NCI-H446 treated with DMSO at 0.1 percent for 48 hours (cell line): ENCODE results near the gene ADGRD1.

Source experiments
- DNase-seq: peaks from one replicate; lab custom pipeline; 2025; lab: John Stamatoyannopoulos, UW

ADGRD1 gene

DNA sequence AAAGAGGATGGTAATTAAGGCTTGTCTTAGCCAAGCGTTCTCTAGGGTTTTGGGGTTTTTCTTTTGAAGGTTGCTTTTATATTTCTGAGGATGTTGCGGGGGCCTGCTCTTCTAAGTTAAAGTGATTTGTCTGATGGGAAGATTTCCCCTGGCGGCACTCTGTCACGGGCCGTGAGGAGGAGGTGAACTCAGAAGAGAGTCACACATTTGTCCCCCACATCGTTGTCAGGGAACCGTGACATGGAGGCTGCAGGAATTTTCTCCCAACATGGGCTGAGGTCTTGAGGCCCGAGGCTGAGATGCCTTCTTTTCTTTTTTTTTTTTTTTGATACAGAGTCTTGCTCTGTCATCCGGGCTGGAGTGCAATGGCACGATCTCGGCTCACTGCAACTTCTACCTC lies 71.5 kb downstream of the ADGRD1 start:
- DNase-seq = no peak

DNA sequence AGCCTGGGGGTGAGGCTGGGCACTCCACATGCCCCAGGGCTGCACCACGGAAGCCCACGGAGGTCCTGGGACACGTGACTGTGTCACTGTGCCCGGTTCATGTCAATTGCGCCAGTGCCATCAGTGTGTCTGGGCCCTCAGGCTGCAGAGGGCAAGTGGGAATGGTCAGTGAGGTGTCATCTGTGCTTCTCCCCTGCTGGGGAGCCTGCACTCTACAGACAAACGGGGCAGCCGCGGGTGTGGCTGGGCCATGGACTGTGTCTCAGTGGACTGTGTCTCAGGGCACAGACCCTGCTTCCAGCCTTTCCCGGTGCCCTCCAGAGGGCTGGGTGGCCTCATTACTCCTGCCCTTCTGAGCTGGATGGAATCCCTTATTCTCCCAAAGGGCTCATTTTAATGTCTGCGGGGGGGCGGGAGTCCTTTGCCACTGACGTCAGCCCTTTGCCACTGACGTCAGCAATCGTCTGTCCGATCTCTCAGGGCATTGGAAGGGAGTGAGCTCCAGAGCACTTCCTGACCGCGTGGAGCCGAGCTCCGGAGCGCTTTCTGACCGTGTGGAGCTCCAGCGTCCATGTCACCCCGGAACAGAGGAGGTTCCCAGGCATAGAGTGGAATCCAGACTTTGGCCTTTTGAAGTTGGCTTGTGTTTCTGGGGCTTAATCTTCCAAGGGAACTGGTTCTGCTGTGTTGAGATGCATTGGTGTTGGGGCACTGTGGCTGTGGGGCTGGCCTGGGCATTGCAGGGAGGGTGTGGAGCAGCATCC lies 72.4 kb downstream of the ADGRD1 start:
- DNase-seq = no peak

DNA sequence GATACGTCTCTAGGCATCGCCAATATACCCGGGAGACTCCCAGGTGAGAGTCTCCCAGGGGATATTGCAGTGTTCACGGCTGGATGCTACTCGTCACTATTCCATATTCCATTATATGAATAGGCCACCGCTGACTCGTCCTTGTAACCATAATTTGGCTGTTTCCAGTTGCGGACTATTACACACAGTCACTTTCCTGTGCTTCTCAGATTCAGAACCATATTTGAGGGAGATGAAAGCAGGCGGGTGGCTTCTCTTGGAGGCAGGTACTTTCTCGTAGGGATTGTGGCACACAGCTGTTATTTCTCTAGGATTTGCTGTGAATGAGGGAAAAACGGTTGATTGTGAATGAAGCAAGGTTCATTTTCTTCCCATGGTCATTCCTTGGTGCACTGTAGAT lies 73.0 kb downstream of the ADGRD1 start:
- DNase-seq = no peak

DNA sequence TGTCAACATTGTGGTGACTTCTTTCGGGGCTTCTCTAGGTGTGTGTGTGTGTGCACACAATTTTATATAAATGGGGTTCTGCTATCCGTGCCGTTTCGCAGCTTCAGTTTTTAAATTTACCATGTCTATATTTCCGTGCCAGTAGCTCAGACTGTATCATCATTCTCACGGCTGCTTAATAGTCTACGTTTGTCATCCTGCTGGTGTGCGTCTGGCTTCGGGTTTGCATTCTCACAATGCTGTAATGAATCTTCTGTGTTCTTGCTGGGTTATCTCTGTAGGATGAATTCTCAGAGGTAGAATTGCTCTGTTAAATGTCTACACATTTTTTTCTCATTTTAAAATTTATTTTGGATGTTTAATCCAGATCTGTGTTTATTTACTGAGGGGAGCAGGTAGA lies 73.6 kb downstream of the ADGRD1 start:
- DNase-seq = no peak

DNA sequence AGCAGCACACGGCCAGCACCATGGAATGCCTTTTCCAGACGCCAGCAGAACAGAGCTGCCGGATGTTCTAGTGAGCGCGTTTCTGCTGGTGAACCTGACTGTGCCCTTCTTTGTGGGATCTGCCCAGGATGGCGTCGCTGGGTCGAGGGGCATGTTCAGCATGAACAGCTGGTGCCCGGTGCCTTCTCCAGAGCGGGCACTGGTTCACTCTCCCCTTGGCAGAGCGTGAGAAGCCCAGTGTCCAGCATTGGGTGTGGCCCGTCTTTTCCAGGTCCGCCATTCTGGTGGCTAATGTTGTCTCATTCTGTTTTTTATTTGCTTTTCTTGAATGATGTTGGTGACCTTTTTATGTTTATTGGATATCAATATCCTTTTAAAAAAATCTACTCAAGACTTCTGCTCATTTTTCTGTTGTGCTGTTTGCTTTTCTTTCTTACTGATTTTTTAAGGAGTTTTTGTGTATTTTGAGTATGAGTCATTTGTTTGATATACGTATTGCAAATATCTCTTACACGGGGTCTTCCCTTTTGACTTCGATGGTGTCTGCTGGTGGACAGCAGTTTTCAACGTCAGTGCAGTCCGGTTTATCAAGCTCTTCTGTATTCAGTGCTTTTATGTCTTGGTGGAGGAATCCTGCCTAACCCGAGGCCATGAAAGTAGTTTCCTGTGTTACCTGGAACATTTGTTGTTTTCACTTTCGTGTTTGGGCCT lies 74.3 kb downstream of the ADGRD1 start:
- DNase-seq = no peak

DNA sequence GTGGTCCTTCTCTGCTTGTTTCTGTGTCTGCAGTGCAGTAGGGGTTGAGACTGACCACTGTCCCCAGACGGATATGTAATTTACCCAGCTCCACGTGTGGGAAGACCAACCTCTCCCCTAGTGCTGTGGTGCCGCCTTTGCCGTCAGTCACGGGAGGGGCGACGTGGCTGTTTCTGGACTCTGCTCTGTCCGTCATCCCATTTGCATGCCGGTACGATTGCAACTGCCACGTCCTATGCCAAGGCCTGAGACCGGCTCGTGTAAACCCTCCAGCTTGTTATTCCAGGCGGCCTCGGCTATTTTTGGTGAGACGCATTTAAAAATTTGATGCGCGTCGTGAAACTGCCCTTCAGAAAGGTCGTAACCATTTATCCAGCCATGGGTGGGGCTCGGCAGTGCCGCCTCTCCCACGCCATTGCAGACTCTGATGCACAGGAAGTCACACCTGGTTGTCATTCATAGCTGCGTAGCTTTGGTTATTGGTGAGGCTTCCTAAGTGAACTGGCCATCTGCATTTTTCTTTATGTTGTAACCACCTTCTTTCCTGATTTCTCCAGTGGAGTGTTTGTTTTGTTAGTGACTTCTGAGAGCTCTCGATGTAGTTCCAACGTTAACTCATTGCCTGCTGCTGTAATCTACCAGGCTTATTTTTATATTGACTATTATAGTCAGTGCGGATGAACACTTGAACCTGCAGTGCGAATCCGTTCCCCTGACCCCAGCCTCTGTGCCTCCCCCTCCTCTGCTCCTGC lies 75.1 kb downstream of the ADGRD1 start:
- DNase-seq = no peak

DNA sequence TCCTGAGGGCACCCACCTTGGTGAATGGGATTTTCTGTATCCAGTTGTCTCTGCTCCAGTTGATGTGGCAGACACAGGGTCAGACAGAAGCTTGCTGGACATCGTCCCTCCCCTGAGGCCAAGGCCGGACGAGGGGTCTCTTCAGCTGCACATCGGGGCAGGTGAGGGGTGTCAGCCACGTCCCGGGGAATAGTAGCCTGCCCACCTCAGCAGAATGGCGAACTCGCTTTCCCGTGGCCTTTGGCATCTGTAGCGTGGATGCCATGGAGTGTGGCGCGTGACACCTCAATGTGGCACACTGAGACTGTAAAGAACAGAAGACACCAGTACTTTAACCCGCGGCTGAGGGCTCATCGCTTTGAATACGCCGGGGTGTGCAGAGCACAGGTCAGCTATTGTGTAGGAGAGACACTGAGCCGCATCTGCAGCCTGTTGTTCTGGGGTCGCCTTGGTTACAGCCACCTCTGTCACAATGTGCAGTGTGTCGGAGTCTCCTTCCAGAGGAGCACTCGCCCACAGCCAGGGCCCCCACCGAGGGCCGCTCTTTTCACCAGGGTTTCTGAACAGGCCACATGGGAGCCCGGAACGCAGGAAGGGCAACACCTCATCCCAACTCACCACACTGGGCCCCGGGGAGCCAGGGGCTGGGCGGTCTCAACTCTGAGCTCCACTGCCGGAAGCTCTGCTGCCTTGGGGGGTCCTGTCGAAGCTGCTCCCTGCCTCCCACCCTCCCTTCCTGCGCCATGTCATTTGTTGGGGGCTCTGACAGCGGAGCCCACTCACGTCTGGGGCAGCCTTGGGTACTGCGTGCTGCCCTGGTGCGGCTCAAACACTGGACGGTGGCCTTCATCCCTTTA lies 77.0 kb downstream of the ADGRD1 start:
- DNase-seq = no peak

DNA sequence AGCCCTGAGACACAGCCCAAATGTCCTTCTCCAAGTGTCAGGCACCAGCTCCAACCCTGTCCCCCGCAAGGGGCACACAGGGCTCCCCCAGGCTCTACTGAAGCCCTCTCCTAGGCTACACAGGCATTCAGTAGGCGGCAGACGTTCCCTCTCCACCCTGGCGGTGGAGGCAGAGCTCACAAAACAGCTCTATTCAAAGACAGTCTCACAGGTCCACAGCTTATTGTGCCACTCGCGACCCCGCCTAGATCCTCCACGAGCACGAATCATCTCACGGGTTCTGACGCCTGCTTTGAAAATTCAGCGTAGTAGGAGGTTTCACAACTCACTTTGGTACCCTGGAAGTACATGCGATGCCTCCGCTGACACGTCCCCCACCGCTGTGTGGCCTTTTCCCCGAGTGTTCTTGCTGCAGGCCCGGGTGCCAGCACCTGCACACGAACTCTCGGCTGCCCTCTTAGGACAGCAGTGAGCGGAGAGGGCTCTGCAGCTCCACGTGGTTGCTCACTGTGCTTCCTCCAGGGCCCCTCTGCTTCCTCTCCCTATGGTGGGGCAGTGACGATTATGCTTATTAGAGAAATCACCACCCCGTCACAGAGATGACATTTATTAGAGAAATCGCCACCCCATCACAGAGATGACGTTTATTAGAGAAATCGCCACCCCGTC lies 78.5 kb downstream of the ADGRD1 start:
- DNase-seq = no peak

DNA sequence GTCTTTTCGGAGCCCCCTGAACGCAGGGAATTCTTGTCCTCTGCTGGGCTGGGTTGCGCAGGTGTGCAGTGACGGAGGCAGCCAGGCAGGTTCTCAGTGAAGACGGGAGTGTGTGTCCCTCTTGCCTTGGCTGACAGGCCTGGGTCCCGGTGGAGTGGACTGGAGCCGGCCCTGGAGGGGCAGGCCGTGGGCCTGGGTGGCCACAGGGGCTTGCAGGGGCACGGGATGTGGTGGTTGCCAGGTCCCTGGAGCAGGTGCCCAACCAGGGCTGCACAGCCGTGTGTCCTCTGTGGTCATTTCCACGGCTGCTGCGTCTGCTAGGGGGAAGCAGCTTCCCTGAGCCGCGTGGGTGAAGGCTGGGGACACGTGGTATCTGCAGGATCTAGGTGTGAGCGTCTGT lies 79.8 kb downstream of the ADGRD1 start:
- no peak for DNase-seq

DNA sequence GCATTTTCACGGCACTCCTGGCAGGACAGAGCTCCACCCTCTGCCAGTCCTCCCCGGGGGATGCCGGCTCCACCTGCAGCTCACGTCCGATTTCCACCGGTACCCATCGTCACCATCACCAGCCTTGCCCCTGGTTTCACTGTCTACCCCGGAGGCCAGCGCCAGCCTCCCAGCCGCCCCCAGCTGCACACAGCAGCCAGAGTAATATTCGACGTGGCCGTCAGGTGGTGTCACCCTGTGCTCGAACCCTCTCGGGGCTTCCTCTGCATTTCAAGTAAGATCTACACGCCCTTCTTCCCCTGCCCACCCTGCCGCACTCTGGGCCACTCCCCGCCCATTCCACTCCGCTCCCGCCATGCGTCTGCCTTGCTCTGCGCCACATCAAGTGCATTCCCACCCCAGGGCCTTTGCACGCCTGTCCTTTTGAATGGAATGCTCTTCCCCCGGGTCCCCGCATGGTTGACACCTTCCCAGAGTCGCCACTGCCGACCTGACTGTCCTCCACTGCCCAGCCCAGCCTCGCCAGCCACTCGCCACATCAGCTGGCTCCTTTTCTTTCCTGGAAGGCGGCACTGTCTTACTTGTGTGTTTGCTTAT lies 80.3 kb downstream of the ADGRD1 start:
- no peak for DNase-seq

DNA sequence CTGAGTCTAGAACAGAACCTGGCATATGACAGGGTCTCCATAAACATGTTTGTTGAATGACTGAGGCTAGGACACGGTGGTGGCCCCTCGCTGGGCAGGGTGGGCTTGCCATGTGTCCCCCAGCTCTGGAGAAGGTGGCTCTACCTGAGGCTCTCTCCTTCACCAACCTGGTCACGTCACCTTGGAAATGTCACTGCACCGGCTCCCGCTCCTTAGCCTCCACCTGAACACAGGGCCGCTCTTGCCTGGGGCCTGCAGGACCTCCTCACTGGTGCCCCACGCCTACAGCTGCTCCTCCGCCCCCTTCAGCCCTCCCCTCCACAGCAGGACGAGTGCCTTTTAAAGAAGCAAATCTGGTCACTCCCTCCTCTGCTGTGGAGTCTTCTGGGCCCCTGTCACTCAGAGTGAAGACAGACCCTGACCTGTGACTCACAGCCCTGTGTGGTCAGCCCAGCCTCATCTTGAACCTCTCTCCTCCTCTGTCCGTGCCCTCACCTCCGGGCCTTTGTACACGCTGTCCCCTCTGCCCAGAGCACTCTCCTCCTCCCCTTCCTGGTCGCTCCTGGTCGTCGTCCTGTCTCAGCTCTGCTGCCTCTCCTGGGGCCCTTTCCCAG lies 81.0 kb downstream of the ADGRD1 start:
- no peak for DNase-seq

DNA sequence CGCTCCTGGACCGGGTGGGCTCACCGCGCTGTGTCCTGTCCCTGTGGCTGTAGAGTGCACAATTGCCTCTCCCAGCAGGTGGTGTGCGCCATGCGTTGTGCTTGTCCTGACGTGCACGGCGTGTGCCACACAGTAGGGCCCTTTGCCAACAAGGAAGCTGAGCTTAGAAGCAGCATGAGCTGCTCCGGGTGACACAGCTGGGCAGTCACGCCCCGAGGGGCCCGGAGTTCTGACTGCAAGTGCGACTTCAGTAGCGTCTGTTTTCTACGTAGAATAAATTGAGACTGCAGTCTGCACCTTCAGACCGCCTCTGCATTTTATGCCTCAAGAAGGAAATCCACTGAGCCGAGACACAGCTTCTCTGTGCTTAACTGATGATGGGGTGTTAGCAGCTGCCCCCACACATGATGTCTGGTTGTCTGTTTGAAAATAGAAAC lies 81.6 kb downstream of the ADGRD1 start:
- DNase-seq = no peak

DNA sequence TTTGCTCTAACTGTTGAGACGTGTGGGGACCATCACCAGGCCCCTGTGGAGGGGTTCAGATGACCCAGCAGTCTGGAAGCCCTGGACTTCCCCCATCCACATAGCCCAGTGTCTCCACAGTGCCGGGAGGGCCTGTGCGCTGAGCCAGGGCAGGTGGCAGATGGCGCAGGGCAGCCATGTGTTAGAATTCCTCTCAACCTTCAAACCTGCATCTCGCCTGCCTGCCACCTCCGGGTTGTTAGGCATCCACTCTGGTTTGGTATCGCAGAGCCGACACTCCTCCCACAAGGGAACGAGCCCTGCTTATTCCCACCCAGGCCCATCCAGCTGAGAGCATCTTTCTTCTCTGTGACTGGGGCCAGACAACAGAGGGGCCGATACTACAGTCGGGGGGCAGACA lies 84.5 kb downstream of the ADGRD1 start:
- DNase-seq = no peak

DNA sequence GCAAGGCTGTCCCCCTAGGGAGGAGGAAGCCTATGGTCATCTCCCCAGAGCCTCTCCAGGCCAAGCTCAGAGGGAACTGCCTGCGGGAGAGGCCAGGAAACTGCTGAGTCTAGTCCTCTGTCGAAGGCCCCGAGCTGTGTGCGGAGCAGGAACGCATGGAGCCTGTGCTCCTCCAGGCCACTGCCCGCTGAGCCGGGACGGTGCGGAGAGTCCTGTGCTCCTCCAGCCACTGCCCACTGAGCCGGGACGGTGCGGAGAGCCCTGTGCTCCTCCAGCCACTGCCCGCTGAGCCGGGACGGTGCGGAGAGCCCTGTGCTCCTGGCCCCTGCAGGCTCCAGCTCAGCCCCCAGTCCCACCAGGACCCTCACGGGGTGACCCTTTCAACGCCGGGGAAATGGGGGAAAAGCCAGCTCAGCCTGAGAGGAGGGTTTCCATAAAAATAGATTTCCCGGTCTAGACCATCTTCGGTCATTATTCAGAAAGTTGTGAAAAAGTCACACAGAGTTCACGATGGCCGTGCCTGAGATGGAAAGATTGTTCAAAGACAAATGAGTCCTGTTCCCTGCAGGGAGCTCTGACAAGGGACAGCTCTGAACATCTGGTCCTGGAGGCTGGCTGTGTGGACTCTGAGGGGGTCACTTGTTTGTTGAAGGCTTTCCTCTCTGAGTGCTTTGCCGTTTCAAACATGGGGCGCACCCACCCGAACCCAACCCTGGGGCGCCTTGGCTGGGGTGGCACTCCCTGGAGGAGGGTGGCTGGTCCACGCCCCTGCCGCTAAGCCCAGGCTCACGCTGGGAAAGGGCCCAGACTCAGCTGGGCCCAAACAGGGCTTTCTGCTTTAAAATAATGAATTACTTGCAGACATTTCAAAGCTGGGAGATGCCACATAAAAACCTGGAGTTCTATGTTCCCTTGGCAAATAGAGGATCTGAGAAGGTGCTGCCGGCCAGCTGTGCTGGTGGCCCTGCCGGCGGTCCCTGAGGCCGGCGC lies 85.5 kb downstream of the ADGRD1 start:
- DNase-seq = no peak

DNA sequence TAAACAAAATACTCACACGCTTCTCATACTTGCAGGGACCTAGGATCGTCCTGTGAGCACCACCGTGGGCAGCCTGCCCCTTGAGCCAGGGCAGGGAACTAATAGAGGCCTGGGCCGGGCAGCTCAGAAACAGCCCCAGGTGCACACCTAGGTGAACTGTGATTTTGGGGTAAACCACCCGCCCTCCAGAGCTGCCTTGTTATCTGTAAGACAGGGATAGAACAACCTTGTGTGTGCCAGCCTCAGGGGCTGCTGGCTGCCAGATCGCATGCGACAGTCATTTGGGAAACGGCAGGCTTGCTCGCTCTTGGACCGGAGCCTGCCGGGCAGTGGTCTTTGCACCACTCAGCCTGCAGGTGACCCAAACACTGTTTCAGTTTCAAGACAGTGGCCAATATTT lies 86.8 kb downstream of the ADGRD1 start:
- DNase-seq = no peak

DNA sequence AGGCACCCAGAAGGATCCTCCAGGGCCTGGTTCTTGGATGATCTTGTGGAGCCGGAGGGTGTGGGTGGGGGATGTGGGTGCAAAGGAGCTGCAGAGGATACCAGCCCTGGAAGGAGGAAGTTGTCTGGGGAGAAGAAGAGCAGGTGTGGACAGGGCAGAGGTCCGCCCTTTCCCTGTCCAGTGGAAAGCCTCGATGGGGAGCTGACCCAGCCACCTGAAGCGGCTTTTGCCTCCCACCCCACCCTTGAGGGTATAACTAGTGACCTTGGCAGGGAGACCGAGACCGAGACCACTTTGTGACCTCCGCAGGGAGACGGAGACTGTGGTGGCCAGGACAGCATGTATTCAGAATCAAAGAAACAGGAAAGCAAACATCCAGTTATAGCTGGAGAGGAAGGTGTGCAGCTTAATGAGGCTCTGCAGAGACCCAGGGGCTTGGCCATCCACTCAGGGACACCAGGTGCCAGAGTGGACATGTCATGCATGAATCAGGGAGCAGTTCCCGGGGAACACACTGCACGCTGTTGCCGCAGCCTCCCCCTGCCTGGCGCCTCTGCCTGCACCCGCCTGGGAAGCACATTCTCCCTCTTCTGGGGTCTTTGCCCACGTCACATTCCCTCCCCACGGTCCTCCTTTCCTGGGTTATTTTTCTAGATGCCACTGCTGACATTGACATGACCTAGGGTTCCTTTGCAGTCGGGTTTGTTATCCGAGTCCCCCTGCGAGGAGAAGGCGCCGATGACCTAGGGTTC lies 87.7 kb downstream of the ADGRD1 start:
- DNase-seq = no peak

DNA sequence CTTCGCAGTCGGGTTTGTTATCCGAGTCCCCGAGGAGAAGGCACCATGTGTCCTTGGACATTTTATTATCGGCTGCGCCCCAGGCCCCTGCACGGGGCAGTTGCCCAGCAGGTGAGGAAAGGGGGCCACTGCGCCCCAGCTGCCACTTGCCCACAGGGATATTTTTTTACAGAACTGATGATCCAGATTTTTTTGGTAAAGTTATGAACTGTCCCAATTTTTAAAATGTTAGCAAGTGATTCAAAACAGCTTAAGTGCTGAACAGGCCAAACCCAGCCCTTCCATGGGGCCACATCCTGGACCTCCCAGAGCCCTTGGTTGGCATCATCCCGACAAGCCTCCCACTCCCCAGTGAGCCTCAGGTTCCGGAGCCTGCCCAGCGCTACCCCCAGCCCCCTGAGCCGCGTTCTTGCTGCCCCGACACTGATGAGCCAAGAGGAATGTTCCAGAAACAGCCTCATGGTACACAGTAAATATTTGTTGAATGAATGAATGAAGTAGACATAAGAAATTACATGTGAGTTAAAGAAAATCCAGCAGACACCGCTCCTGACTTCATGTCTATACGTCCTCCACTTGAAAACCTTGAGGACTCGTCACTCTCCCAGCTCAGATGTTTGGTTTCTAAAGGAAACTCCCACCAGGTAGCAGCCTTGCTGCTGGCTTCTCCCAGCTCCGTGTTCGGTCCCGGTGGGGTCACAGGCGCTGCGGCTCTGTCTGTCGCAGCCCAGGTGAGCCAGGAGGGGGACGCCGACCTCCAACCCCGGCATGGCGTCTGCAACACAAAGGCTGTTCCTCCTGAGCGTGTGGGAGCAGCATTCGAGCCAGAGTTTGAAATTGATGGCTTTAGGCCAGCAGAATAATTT lies 88.5 kb downstream of the ADGRD1 start:
- DNase-seq = no peak

DNA sequence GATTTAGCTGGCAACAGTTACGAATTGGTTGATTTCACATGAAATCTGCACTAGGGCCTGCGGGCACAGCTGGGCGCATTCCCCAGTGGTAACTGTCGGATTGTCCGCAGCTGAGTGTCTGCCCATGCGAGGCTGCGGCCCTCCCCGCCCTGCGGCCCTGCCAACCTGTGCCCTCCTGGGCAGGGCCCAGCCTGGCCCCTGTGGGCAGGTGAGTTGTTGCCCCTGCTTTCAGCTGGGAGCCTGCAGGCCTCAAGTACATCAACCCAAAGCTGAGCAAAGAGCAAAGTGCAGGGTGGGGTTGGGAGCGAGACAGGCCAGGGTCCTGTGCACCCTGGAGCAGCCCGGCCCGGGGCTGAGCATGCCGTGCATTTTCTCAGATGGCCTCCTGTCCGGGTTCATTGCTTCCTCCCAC lies 89.1 kb downstream of the ADGRD1 start:
- no peak for DNase-seq
